ENCODE measurements around the gene CABP7.

CABP7 gene

DNA sequence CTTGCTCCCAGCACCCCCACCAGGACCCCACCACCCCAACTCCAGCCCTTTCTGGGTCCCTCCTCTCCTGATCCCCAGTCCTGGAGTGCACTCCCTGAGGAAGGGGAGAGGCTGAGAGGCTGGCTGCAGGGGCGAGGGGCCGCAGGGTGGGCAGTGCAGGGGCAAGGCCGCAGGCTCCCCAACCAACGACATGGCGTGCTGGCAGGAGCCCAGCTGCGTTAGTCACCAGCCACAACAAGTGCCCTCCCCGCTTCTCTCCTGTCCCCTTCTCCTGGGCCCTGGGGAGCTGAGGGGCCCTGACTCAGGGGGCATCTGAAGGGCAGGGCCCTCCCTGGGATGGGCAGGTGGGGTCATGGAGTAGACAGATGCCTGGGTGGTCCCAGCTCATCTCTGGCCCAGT lies 2.3 kb downstream of the CABP7 start:
- no peak overlapping the region for H3K9ac ChIP-seq (ENCODE audit: low read length)
- no peak overlapping the region for H3K27ac ChIP-seq (ENCODE audit: low read depth, low read length, poor library complexity, severe bottlenecking)
- no peaks in the 10 kb centered on the region for H4K20me1 ChIP-seq (ENCODE audit: insufficient read depth, low read length)
- H2AFZ ChIP-seq (ENCODE audit: low read length), result no peak overlapping the region
- no peaks in the 10 kb centered on the region for H3K9me2 ChIP-seq (ENCODE audit: low read depth, low read length)
- no peaks in the 10 kb centered on the region for H3F3A ChIP-seq (ENCODE audit: insufficient read depth, low read length)
- H3K4me3 ChIP-seq (ENCODE audit: low read depth, low read length, poor library complexity, severe bottlenecking), result no peak overlapping the region
- H3K4me2 ChIP-seq (ENCODE audit: low read length), result no peak overlapping the region
- H3K79me2 ChIP-seq (ENCODE audit: insufficient read depth, low read length), result no peaks in the 10 kb centered on the region
- no peaks in the 10 kb centered on the region for H3K36me3 ChIP-seq (ENCODE audit: insufficient read depth, low read length)
- H3K4me1 ChIP-seq (ENCODE audit: insufficient read depth, low read length, severe bottlenecking), result no peaks in the 10 kb centered on the region
- no peak for TF ChIP-seq EZH2 (IDR thresholded peaks at IDR 0.05; ENCODE audit: borderline replicate concordance, low read length)
- TF ChIP-seq, protein P1, sequence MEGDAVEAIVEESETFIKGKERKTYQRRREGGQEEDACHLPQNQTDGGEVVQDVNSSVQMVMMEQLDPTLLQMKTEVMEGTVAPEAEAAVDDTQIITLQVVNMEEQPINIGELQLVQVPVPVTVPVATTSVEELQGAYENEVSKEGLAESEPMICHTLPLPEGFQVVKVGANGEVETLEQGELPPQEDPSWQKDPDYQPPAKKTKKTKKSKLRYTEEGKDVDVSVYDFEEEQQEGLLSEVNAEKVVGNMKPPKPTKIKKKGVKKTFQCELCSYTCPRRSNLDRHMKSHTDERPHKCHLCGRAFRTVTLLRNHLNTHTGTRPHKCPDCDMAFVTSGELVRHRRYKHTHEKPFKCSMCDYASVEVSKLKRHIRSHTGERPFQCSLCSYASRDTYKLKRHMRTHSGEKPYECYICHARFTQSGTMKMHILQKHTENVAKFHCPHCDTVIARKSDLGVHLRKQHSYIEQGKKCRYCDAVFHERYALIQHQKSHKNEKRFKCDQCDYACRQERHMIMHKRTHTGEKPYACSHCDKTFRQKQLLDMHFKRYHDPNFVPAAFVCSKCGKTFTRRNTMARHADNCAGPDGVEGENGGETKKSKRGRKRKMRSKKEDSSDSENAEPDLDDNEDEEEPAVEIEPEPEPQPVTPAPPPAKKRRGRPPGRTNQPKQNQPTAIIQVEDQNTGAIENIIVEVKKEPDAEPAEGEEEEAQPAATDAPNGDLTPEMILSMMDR (IDR thresholded peaks at IDR 0.05; ENCODE audit: low read length), result no peak
- peaks cover 24% of the 10 kb centered on the region for H3K27me3 ChIP-seq (ENCODE audit: insufficient read depth, low read length)
- no peaks in the 10 kb centered on the region for H3K9me3 ChIP-seq (ENCODE audit: low read length)

DNA sequence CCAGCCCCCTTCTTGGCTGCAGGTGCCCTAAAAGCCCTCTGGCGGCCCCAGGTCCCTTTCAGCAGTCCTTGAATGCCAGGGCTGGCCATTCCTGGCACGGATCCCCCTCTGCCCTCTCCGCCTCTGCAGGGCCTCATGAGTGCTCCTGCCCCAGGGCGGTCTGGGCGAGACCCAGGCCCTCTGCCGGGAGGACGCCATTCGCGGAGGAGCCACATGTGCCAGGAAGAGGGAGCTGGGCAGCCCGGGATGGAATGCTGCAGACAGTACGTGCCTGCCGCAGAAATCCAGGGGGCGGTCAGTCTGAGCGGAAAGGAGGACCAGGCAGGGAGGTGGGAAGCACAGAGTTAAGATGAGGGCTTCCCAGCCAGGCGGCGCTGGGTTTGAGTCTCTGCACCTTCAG lies 2.8 kb downstream of the CABP7 start:
- no peak for TF ChIP-seq EZH2 (IDR thresholded peaks at IDR 0.05; ENCODE audit: borderline replicate concordance, low read length)

DNA sequence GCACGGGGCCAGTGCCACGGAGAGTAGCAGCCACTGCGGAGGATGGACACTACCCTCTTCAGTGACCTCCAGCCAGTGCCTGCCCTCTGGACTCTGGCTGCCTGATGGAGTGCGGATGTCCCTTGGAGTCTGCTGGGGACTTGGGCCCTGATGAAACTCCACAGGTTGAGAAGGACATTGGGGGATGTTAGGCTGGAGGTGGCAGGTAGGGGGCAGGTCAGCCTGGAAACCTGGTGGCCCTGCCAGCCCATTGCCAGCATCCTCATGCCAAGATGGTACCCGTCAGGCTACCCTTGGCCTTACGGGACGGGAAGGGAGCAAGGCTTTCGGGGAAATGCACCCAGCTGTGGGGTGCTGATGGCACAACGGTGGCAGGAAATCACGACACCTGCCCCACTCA lies 4.0 kb downstream of the CABP7 start:
- Histone ChIP-seq H3K4me1 (ENCODE audit: insufficient read depth, low read length, severe bottlenecking) (no peaks in the 10 kb centered on the region), H3K9me3 (ENCODE audit: low read length) (no peaks in the 10 kb centered on the region), H3K9me2 (ENCODE audit: low read depth, low read length) (no peaks in the 10 kb centered on the region), H3F3A (ENCODE audit: insufficient read depth, low read length) (no peaks in the 10 kb centered on the region), H3K4me3 (ENCODE audit: low read depth, low read length, poor library complexity, severe bottlenecking) (no peak overlapping the region), H3K9ac (ENCODE audit: low read length) (no peak overlapping the region), H3K36me3 (ENCODE audit: insufficient read depth, low read length) (no peaks in the 10 kb centered on the region), H3K27ac (ENCODE audit: low read depth, low read length, poor library complexity, severe bottlenecking) (no peak overlapping the region), H3K27me3 (ENCODE audit: insufficient read depth, low read length) (peaks cover 19% of the 10 kb centered on the region; the same call in 1 of the 2 replicates), H4K20me1 (ENCODE audit: insufficient read depth, low read length) (no peaks in the 10 kb centered on the region), H3K4me2 (ENCODE audit: low read length) (no peak overlapping the region), H3K79me2 (ENCODE audit: insufficient read depth, low read length) (no peaks in the 10 kb centered on the region), H2AFZ (ENCODE audit: low read length) (no peak overlapping the region)
- no peak for TF ChIP-seq EZH2 (IDR thresholded peaks at IDR 0.05; ENCODE audit: borderline replicate concordance, low read length)
- TF ChIP-seq, protein P1 (IDR thresholded peaks at IDR 0.05; ENCODE audit: low read length), result no peak

More for the DNA sequence above, 2.8 kb downstream of the CABP7 start:
- H3K79me2 ChIP-seq (ENCODE audit: insufficient read depth, low read length), result no peaks in the 10 kb centered on the region
- no peaks in the 10 kb centered on the region for H3K4me1 ChIP-seq (ENCODE audit: insufficient read depth, low read length, severe bottlenecking)
- H3F3A ChIP-seq (ENCODE audit: insufficient read depth, low read length), result no peaks in the 10 kb centered on the region
- H3K9me2 ChIP-seq (ENCODE audit: low read depth, low read length), result no peaks in the 10 kb centered on the region
- peaks cover 22% of the 10 kb centered on the region; the same call in 1 of the 2 replicates for H3K27me3 ChIP-seq (ENCODE audit: insufficient read depth, low read length)
- H3K9me3 ChIP-seq (ENCODE audit: low read length), result no peaks in the 10 kb centered on the region
- no peaks in the 10 kb centered on the region for H3K36me3 ChIP-seq (ENCODE audit: insufficient read depth, low read length)
- H3K27ac ChIP-seq (ENCODE audit: low read depth, low read length, poor library complexity, severe bottlenecking), result no peak overlapping the region
- H3K4me3 ChIP-seq (ENCODE audit: low read depth, low read length, poor library complexity, severe bottlenecking), result no peak overlapping the region
- no peak overlapping the region for H3K9ac ChIP-seq (ENCODE audit: low read length)
- no peaks in the 10 kb centered on the region for H4K20me1 ChIP-seq (ENCODE audit: insufficient read depth, low read length)
- H3K4me2 ChIP-seq (ENCODE audit: low read length), result no peak overlapping the region
- no peak overlapping the region for H2AFZ ChIP-seq (ENCODE audit: low read length)

DNA sequence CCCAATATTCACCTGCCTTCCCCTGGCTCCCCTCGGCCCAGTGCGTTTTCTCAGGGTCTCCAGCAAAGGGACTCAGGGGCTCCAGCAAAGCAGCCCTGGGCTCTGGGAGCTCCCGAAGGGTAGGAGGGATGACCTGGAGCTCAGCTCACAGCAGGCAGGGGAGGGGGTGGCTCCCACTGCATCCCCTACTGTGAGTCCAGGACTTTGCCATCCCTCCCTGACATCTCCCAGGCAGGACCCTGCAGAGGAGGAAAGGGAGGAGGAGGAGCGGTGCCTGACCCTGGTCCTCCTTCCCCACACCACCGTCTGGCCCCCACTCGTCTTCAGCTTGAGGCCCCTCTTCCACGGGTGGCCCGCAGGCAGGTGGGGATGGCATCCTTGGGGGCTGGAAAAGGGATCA lies 5.0 kb downstream of the CABP7 start:
- H4K20me1 ChIP-seq (ENCODE audit: insufficient read depth, low read length), result no peaks in the 10 kb centered on the region

More for the DNA sequence above, 5.0 kb downstream of the CABP7 start:
- no peaks in the 10 kb centered on the region for H3K9me2 ChIP-seq (ENCODE audit: low read depth, low read length)
- no peak overlapping the region for H3K4me2 ChIP-seq (ENCODE audit: low read length)
- H3K27me3 ChIP-seq (ENCODE audit: insufficient read depth, low read length), result peaks cover 15% of the 10 kb centered on the region; the same call in 1 of the 2 replicates
- H2AFZ ChIP-seq (ENCODE audit: low read length), result no peak overlapping the region
- H3K9ac ChIP-seq (ENCODE audit: low read length), result no peak overlapping the region
- no peaks in the 10 kb centered on the region for H3F3A ChIP-seq (ENCODE audit: insufficient read depth, low read length)
- H3K36me3 ChIP-seq (ENCODE audit: insufficient read depth, low read length), result no peaks in the 10 kb centered on the region
- H3K27ac ChIP-seq (ENCODE audit: low read depth, low read length, poor library complexity, severe bottlenecking), result no peak overlapping the region
- no peaks in the 10 kb centered on the region for H3K79me2 ChIP-seq (ENCODE audit: insufficient read depth, low read length)
- H3K9me3 ChIP-seq (ENCODE audit: low read length), result no peaks in the 10 kb centered on the region
- H3K4me1 ChIP-seq (ENCODE audit: insufficient read depth, low read length, severe bottlenecking), result no peaks in the 10 kb centered on the region
- H3K4me3 ChIP-seq (ENCODE audit: low read depth, low read length, poor library complexity, severe bottlenecking), result no peak overlapping the region
- TF ChIP-seq, protein P1 (IDR thresholded peaks at IDR 0.05; ENCODE audit: low read length), result no peak
- TF ChIP-seq EZH2 (IDR thresholded peaks at IDR 0.05; ENCODE audit: borderline replicate concordance, low read length), result no peak
